ENCODE data around the gene GPR157.

Gene GPR157

GRCh38 chr1:9086796-9087195, 42.1 kb downstream of the GPR157 start:
- TF ChIP-seq EZH2phosphoT487 (IDR thresholded peaks at IDR 0.05; ENCODE audit: low read depth) (no peak), CTCF (IDR thresholded peaks at IDR 0.05; ENCODE audit: low read depth, low read length) (no peak)
- Histone ChIP-seq H3K27ac (ENCODE audit: low read length) (no peak overlapping the region), H2AFZ (ENCODE audit: low read depth, low read length) (no peak overlapping the region), H3K27me3 (ENCODE audit: low read depth, low read length) (peaks cover 20% of the 10 kb centered on the region), H3K79me2 (ENCODE audit: low read length) (no peaks in the 10 kb centered on the region), H3K36me3 (replicated peaks; ENCODE audit: low read depth, low read length) (no peaks in the 10 kb centered on the region), H3K4me1 (ENCODE audit: low read length) (no peaks in the 10 kb centered on the region), H4K20me1 (ENCODE audit: insufficient read depth, low read length) (no peaks in the 10 kb centered on the region), H3K9ac (ENCODE audit: low read length) (no peak overlapping the region), H3K4me2 (ENCODE audit: low read length) (no peak overlapping the region), H3K9me3 (ENCODE audit: insufficient read depth, low read length) (no peaks in the 10 kb centered on the region), H3K4me3 (ENCODE audit: low read length) (no peak overlapping the region)

GRCh38 chr1:9086045-9086444, 42.9 kb downstream of the GPR157 start:
- TF ChIP-seq EZH2phosphoT487 (IDR thresholded peaks at IDR 0.05; ENCODE audit: low read depth) (no peak), CTCF (IDR thresholded peaks at IDR 0.05; ENCODE audit: low read depth, low read length) (no peak)
- Histone ChIP-seq H3K79me2 (ENCODE audit: low read length) (no peaks in the 10 kb centered on the region), H4K20me1 (ENCODE audit: insufficient read depth, low read length) (no peaks in the 10 kb centered on the region), H3K9ac (ENCODE audit: low read length) (no peak overlapping the region), H3K9me3 (ENCODE audit: insufficient read depth, low read length) (no peaks in the 10 kb centered on the region), H3K36me3 (replicated peaks; ENCODE audit: low read depth, low read length) (no peaks in the 10 kb centered on the region), H3K27ac (ENCODE audit: low read length) (no peak overlapping the region), H3K4me2 (ENCODE audit: low read length) (no peak overlapping the region), H3K4me3 (ENCODE audit: low read length) (no peak overlapping the region), H3K27me3 (ENCODE audit: low read depth, low read length) (peaks cover 13% of the 10 kb centered on the region), H3K4me1 (ENCODE audit: low read length) (no peaks in the 10 kb centered on the region), H2AFZ (ENCODE audit: low read depth, low read length) (no peak overlapping the region)

DNA sequence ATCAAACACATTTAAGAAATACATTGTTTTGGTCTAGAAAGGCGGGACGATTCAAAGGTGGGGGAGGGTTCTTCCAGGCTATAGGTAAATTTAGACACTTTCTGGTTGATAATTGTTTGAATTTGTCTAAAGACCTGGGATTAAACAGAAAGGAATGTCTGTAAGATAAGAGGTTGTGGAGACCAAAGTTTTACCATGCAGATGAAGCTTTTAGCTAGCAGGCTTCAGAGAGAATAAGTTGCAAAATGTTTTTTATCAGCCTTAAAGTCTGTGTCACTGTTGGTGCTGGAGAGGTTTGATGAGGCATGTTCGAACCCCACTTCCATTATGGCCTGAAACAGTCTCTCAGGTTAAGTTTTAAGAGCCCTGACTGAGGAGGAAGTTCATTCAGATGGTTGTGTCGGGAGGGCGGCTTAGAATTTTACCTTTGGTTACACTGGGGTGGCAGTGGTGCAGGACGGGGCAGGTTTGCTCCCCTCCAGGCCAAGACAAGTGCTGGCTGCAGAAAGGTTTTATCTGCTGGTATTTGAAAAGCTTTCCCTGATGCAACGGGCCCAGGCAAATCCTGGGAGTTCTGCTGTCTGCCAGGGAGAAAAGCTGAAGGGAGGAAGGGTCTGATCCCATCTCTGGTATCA, 43.5 kb downstream of the GPR157 start:
- Histone ChIP-seq H3K79me2 (ENCODE audit: low read length) (no peaks in the 10 kb centered on the region), H3K4me3 (ENCODE audit: low read length) (no peak overlapping the region), H3K9ac (ENCODE audit: low read length) (no peak overlapping the region), H4K20me1 (ENCODE audit: insufficient read depth, low read length) (no peaks in the 10 kb centered on the region), H3K36me3 (replicated peaks; ENCODE audit: low read depth, low read length) (no peaks in the 10 kb centered on the region), H3K27me3 (ENCODE audit: low read depth, low read length) (peaks cover 10% of the 10 kb centered on the region), H3K4me2 (ENCODE audit: low read length) (no peak overlapping the region), H3K4me1 (ENCODE audit: low read length) (peaks cover 2% of the 10 kb centered on the region; the same call in 1 of the 2 replicates), H3K27ac (ENCODE audit: low read length) (no peak overlapping the region), H3K9me3 (ENCODE audit: insufficient read depth, low read length) (peaks cover 5% of the 10 kb centered on the region; the same call in 1 of the 2 replicates), H2AFZ (ENCODE audit: low read depth, low read length) (no peak overlapping the region)
- TF ChIP-seq CTCF (IDR thresholded peaks at IDR 0.05; ENCODE audit: low read depth, low read length) (no peak), EZH2phosphoT487 (IDR thresholded peaks at IDR 0.05; ENCODE audit: low read depth) (no peak)

DNA sequence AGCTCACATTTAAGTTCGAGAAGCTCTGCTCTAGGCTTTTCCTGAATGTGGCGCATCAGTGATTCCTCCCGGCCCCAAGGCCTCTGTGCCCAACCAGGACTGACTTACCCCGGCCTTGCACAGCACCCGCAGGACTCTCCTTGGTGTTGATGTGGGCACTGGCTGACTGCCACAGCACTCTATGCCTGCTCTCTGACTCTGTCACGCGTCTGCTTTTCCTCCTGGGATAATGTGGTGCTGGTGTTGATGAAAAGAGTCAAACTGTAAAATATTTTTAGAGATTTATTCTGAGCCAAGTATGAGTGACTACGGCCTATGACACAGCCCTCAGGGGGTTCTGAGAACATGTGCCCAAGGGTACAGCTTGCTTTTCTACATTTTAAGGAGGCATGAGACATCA, 44.0 kb downstream of the GPR157 start:
- TF ChIP-seq EZH2phosphoT487 (IDR thresholded peaks at IDR 0.05; ENCODE audit: low read depth) (no peak), CTCF (IDR thresholded peaks at IDR 0.05; ENCODE audit: low read depth, low read length) (no peak)
- Histone ChIP-seq H3K4me1 (ENCODE audit: low read length) (peaks cover 4% of the 10 kb centered on the region; the same call in 1 of the 2 replicates), H3K4me2 (ENCODE audit: low read length) (no peak overlapping the region), H3K4me3 (ENCODE audit: low read length) (no peak overlapping the region), H2AFZ (ENCODE audit: low read depth, low read length) (no peak overlapping the region), H3K36me3 (replicated peaks; ENCODE audit: low read depth, low read length) (no peaks in the 10 kb centered on the region), H3K9me3 (ENCODE audit: insufficient read depth, low read length) (peaks cover 5% of the 10 kb centered on the region; the same call in 1 of the 2 replicates), H3K9ac (ENCODE audit: low read length) (no peak overlapping the region), H3K27ac (ENCODE audit: low read length) (no peak overlapping the region), H3K27me3 (ENCODE audit: low read depth, low read length) (peaks cover 8% of the 10 kb centered on the region), H4K20me1 (ENCODE audit: insufficient read depth, low read length) (no peaks in the 10 kb centered on the region), H3K79me2 (ENCODE audit: low read length) (no peaks in the 10 kb centered on the region)
